GM19467 (cell line): Measurements from ENCODE around the gene PAK2.
"Not testable (repeated sequence)": the region's sequence is repeated elsewhere in the genome, so short reads cannot be mapped to it uniquely, and the experiment has no call there.

ENCODE experiments used
- ATAC-seq: cut with Tn5 transposase; IDR thresholded peaks from one replicate; pipeline ENCODE4 v1.9.1; 2021; ENCODE audit warnings: mild to moderate bottlenecking, moderate library complexity; ENCODE audit not compliant: unreplicated experiment

The PAK2 gene

GRCh38 chr3:196735751-196736150 lies 3.9 kb upstream of the PAK2 start:
- ATAC-seq, result no peak

- no peak for ATAC-seq
Observed at GRCh38 chr3:196736670-196737374, 2.8 kb upstream of the PAK2 start.

GRCh38 chr3:196737655-196738054 lies 2.0 kb upstream of the PAK2 start:
- ATAC-seq, result no peak

GRCh38 chr3:196740481-196741248 lies 1.0 kb downstream of the PAK2 start:
- ATAC-seq, result no peak

GRCh38 chr3:196741249-196741889 lies 1.7 kb downstream of the PAK2 start:
- no peak for ATAC-seq

GRCh38 chr3:196743569-196743968 lies 3.9 kb downstream of the PAK2 start:
- ATAC-seq, result not testable (repeated sequence)

GRCh38 chr3:196749125-196749524 lies 9.5 kb downstream of the PAK2 start:
- ATAC-seq, result no peak

GRCh38 chr3:196753201-196753600 lies 13.5 kb downstream of the PAK2 start:
- ATAC-seq, result no peak

GRCh38 chr3:196754091-196754981 lies 14.7 kb downstream of the PAK2 start:
- no peak for ATAC-seq

GRCh38 chr3:196756732-196757131 lies 17.1 kb downstream of the PAK2 start:
- no peak for ATAC-seq

- ATAC-seq, result no peak
Observed at GRCh38 chr3:196757876-196758739, 18.5 kb downstream of the PAK2 start.

GRCh38 chr3:196763179-196763578 lies 23.5 kb downstream of the PAK2 start:
- no peak for ATAC-seq

- no peak for ATAC-seq
Observed at GRCh38 chr3:196765454-196765853, 25.8 kb downstream of the PAK2 start.

- no peak for ATAC-seq
Observed at GRCh38 chr3:196771067-196771466, 31.4 kb downstream of the PAK2 start.

- no peak for ATAC-seq
Observed at GRCh38 chr3:196772102-196772501, 32.4 kb downstream of the PAK2 start.

- ATAC-seq, result no peak
Observed at GRCh38 chr3:196772897-196773296, 33.2 kb downstream of the PAK2 start.

- no peak for ATAC-seq
Observed at GRCh38 chr3:196774191-196774820, 34.6 kb downstream of the PAK2 start.

- no peak for ATAC-seq
Observed at GRCh38 chr3:196774848-196775422, 35.3 kb downstream of the PAK2 start.

GRCh38 chr3:196775938-196776337 lies 36.3 kb downstream of the PAK2 start:
- ATAC-seq, result no peak
